Chondrocyte (in vitro differentiated cells): Measurements from ENCODE around the gene CD300LD. TPM values are rescaled to one million over a fixed set of nuclear protein-coding genes. Genes with fewer than 3 reads are reported as not detected.
"Not testable (repeated sequence)": the region's sequence is repeated elsewhere in the genome, so short reads cannot be mapped to it uniquely, and the experiment has no call there.

Source experiments
- DNase-seq: peaks from one replicate; pipeline ENCODE4 v3.0.0; 2021; ENCODE audit warnings: mixed read lengths, low spot score
- H3K27ac Mint-ChIP-seq: one replicate; pipeline ENCODE4 v1.8.0; 2021; ENCODE audit warnings: mild to moderate bottlenecking, moderate library complexity, mixed read lengths; ENCODE audit not compliant: unreplicated experiment
- H3K27me3 Mint-ChIP-seq: 2 replicates; pipeline ENCODE4 v1.8.0; 2021; ENCODE audit warnings: low read depth, mixed read lengths
- H3K36me3 Mint-ChIP-seq: 2 replicates; pipeline ENCODE4 v1.8.0; 2021; ENCODE audit warnings: low read depth, mixed read lengths
- H3K4me1 Mint-ChIP-seq: 2 replicates; pipeline ENCODE4 v1.8.0; 2021; ENCODE audit warnings: low read depth, mild to moderate bottlenecking, mixed read lengths
- H3K4me3 Mint-ChIP-seq: one replicate; pipeline ENCODE4 v1.8.0; 2021; ENCODE audit warnings: mild to moderate bottlenecking, moderate library complexity, mixed read lengths; ENCODE audit not compliant: unreplicated experiment
- H3K9me3 Mint-ChIP-seq: 2 replicates; pipeline ENCODE4 v1.8.0; 2021; ENCODE audit warnings: low read depth, mixed read lengths
- CTCF ChIP-seq: fragments of 200-600 bp; sonication (generic); IDR thresholded peaks from 2 replicates; pipeline ENCODE4 v1.5.0; 2021; ENCODE audit warnings: antibody characterized with exemption, mild to moderate bottlenecking, moderate library complexity
- total RNA-seq: library from RNA; stranded (reverse); gene quantifications from 3 replicates; pipeline ENCODE4 v1.2.1, GENCODE V29; 2021

Gene CD300LD
- total RNA-seq, 1 donor from 2014 or later: not detected

- Mint-ChIP-seq H3K9me3 (peaks cover 4% of the 10 kb centered on the region), H3K27ac (no peak overlapping the region), H3K4me3 (no peak overlapping the region), H3K36me3 (no peaks in the 10 kb centered on the region), H3K4me1 (no peaks in the 10 kb centered on the region), H3K27me3 (peaks cover 34% of the 10 kb centered on the region)
- no peak for DNase-seq
- no peak for TF ChIP-seq CTCF
These were observed 39.7 kb upstream of the CD300LD start for GRCh38 chr17:74631468-74632450.

- H3K9me3 Mint-ChIP-seq, H3K4me1 Mint-ChIP-seq, H3K4me3 Mint-ChIP-seq, H3K36me3 Mint-ChIP-seq, DNase-seq, H3K27ac Mint-ChIP-seq: not testable (repeated sequence)
- H3K27me3 Mint-ChIP-seq: peaks cover 38% of the 10 kb centered on the region
These were observed 38.2 kb upstream of the CD300LD start for GRCh38 chr17:74630251-74630650.

- H3K27ac Mint-ChIP-seq: no peak overlapping the region
- peaks cover 7% of the 10 kb centered on the region for H3K9me3 Mint-ChIP-seq
- TF ChIP-seq CTCF: no peak
- no peaks in the 10 kb centered on the region for H3K36me3 Mint-ChIP-seq
- no peaks in the 10 kb centered on the region for H3K4me1 Mint-ChIP-seq
- H3K4me3 Mint-ChIP-seq: no peak overlapping the region
- peaks cover 53% of the 10 kb centered on the region for H3K27me3 Mint-ChIP-seq
- DNase-seq: no peak
These were observed 33.6 kb upstream of the CD300LD start for GRCh38 chr17:74625661-74626060.

- Mint-ChIP-seq H3K4me3 (no peak overlapping the region), H3K27ac (no peak overlapping the region), H3K4me1 (no peaks in the 10 kb centered on the region), H3K27me3 (peaks cover 53% of the 10 kb centered on the region), H3K36me3 (no peaks in the 10 kb centered on the region), H3K9me3 (peaks cover 5% of the 10 kb centered on the region)
- no peak for TF ChIP-seq CTCF
- DNase-seq: no peak
These were observed 32.0 kb upstream of the CD300LD start for GRCh38 chr17:74624131-74624530.

- Mint-ChIP-seq H3K36me3 (no peaks in the 10 kb centered on the region), H3K9me3 (peaks cover 5% of the 10 kb centered on the region), H3K27me3 (peaks cover 56% of the 10 kb centered on the region), H3K4me1 (no peaks in the 10 kb centered on the region), H3K4me3 (no peak within 1 kb of the TSS), H3K27ac (no peak within 1 kb of the TSS)
- TF ChIP-seq CTCF: no peak
- no peak for DNase-seq
These were observed 31.6 kb upstream of the CD300LD start, which contains the start of gene CD300E for GRCh38 chr17:74623693-74624093. Gene CD300E (minus strand): TSS chr17:74623738. CDS start chr17:74623621, 117 bp downstream.
